HepG2 (cell line): Measurements from ENCODE around the gene HSF4. TPM values are rescaled to one million over a fixed set of nuclear protein-coding genes. Genes with fewer than 3 reads are reported as not detected.

Source experiments
- FOSL1 ChIP-seq: sonication (generic); formaldehyde crosslinking; IDR thresholded peaks from 2 replicates; pipeline ENCODE4 v1.9.0; 2021; ENCODE audit warnings: missing genetic modification reagents, borderline replicate concordance
- FOXA1 ChIP-seq, 2 experiments: fragments of 450-650 bp in 1 of 2; sonication (generic) in 1 of 2; formaldehyde crosslinking in 1 of 2; IDR thresholded peaks; 2 replicates each; pipeline versions ENCODE4 v1.4.0 to v1.6.1; 2016 to 2020; ENCODE audit warnings: missing genetic modification reagents in 1 of 2
- HNRNPLL ChIP-seq: fragments of 200-400 bp; formaldehyde crosslinking; IDR thresholded peaks from 2 replicates; pipeline ENCODE4 v1.6.1; 2017; ENCODE audit warnings: mild to moderate bottlenecking, low read depth, low read length; ENCODE audit not compliant: poor library complexity, severe bottlenecking
- MIXL1 ChIP-seq: IDR thresholded peaks from 2 replicates; pipeline ENCODE4 v1.6.1; 2016
- PLSCR1 ChIP-seq: sonication (generic); formaldehyde crosslinking; IDR thresholded peaks from 2 replicates; pipeline ENCODE4 v1.5.0; 2020; ENCODE audit warnings: missing genetic modification reagents, mild to moderate bottlenecking, borderline replicate concordance
- RARA ChIP-seq: IDR thresholded peaks from 2 replicates; pipeline ENCODE4 v1.6.1; 2016; ENCODE audit warnings: missing genetic modification reagents, missing compliant biosample characterization
- RFXAP ChIP-seq: sonication (generic); formaldehyde crosslinking; IDR thresholded peaks from 2 replicates; pipeline ENCODE4 v1.4.0; 2020; ENCODE audit warnings: missing genetic modification reagents, borderline replicate concordance
- TCF12 ChIP-seq, 2 experiments: fragments of 450-650 bp in 1 of 2; sonication (generic) in 1 of 2; formaldehyde crosslinking in 1 of 2; IDR thresholded peaks; 2 replicates each; pipeline versions ENCODE4 v1.6.1 to v1.8.0; 2017 to 2022; ENCODE audit warnings: antibody characterized with exemption in 1 of 2, mild to moderate bottlenecking in 1 of 2, missing genetic modification reagents in 1 of 2, moderate library complexity in 1 of 2
- TIGD3 ChIP-seq: sonication (generic); formaldehyde crosslinking; IDR thresholded peaks from 2 replicates; pipeline ENCODE4 v1.5.1; 2020; ENCODE audit warnings: mild to moderate bottlenecking, missing genetic modification reagents, borderline replicate concordance
- ZBTB38 ChIP-seq: sonication (generic); formaldehyde crosslinking; IDR thresholded peaks from 2 replicates; pipeline ENCODE4 v1.5.1; 2020; ENCODE audit warnings: mild to moderate bottlenecking, missing genetic modification reagents
- ZC3H13 ChIP-seq: sonication (generic); formaldehyde crosslinking; IDR thresholded peaks from 2 replicates; pipeline ENCODE4 v1.8.1; 2023; ENCODE audit warnings: mild to moderate bottlenecking, missing genetic modification reagents, moderate library complexity
- ZMYM3 ChIP-seq: sonication (generic); formaldehyde crosslinking; IDR thresholded peaks from 2 replicates; pipeline ENCODE4 v1.5.1; 2020; ENCODE audit warnings: mild to moderate bottlenecking, missing genetic modification reagents
- ZNF101 ChIP-seq: sonication (generic); formaldehyde crosslinking; IDR thresholded peaks from 2 replicates; pipeline ENCODE4 v1.4.0; 2020; ENCODE audit warnings: mild to moderate bottlenecking, low read depth, missing genetic modification reagents, borderline replicate concordance
- ZNF317 ChIP-seq: sonication (generic); formaldehyde crosslinking; IDR thresholded peaks from 2 replicates; pipeline ENCODE4 v1.5.0; 2020; ENCODE audit warnings: mild to moderate bottlenecking, missing genetic modification reagents
- ZNF501 ChIP-seq: sonication (generic); formaldehyde crosslinking; IDR thresholded peaks from 2 replicates; pipeline ENCODE4 v1.5.1; 2020; ENCODE audit warnings: mild to moderate bottlenecking, moderate library complexity, missing genetic modification reagents
- polyA plus RNA-seq, 8 experiments: library from polyadenylated mRNA; depleted of rRNA in 3 of 8; stranded (reverse) in 7 of 8; unstranded in 1 of 8; fragments of >200 nt; fragmentation: Illumina TruSeq in 4 of 8; extraction: Trizol in 4 of 8; gene quantifications; 2 replicates each; pipeline versions ENCODE4 v1.2.1 to v1.2.3, GENCODE V29; 2011 to 2016; ENCODE audit warnings: low read depth in 4 of 8, missing spikeins in 1 of 8, mixed read lengths in 1 of 8; ENCODE audit not compliant: insufficient read depth in 1 of 8
- total RNA-seq, 5 experiments: library from RNA; depleted of rRNA; stranded (reverse); fragments of >200 nt; fragmentation: Illumina TruSeq; extraction: Trizol; gene quantifications; 2 replicates each; pipeline ENCODE4 v1.2.3, GENCODE V29; 2016; ENCODE audit warnings: low read depth in 1 of 5
- TF ChIP-seq, protein P1 (sequence below): sonication (generic); formaldehyde crosslinking; conservative IDR thresholded peaks from 2 replicates; pipeline ENCODE4 v1.4.0; 2020; ENCODE audit warnings: missing genetic modification reagents
- TF ChIP-seq, protein P2 (sequence below): sonication (generic); formaldehyde crosslinking; IDR thresholded peaks from 2 replicates; pipeline ENCODE4 v1.4.0; 2020; ENCODE audit warnings: missing genetic modification reagents
- TF ChIP-seq, protein P3 (sequence below): sonication (generic); formaldehyde crosslinking; IDR thresholded peaks from 2 replicates; pipeline ENCODE4 v1.4.0; 2020; ENCODE audit warnings: missing genetic modification reagents, mild to moderate bottlenecking, borderline replicate concordance
- TF ChIP-seq, protein P4 (sequence below), 2 experiments: fragments of 450-650 bp in 1 of 2; sonication (generic) in 1 of 2; formaldehyde crosslinking; IDR thresholded peaks; 2 replicates each; pipeline versions ENCODE4 v1.5.0 to v1.8.0; 2020 to 2022; ENCODE audit warnings: mild to moderate bottlenecking in 1 of 2, missing genetic modification reagents in 1 of 2

HSF4 gene
- total and polyA plus RNA-seq, 2 of the 13 experiments (the other 11 are each of a cell fraction or from before 2014, with no cell fraction given): 3.5 to 16.9 TPM

DNA sequence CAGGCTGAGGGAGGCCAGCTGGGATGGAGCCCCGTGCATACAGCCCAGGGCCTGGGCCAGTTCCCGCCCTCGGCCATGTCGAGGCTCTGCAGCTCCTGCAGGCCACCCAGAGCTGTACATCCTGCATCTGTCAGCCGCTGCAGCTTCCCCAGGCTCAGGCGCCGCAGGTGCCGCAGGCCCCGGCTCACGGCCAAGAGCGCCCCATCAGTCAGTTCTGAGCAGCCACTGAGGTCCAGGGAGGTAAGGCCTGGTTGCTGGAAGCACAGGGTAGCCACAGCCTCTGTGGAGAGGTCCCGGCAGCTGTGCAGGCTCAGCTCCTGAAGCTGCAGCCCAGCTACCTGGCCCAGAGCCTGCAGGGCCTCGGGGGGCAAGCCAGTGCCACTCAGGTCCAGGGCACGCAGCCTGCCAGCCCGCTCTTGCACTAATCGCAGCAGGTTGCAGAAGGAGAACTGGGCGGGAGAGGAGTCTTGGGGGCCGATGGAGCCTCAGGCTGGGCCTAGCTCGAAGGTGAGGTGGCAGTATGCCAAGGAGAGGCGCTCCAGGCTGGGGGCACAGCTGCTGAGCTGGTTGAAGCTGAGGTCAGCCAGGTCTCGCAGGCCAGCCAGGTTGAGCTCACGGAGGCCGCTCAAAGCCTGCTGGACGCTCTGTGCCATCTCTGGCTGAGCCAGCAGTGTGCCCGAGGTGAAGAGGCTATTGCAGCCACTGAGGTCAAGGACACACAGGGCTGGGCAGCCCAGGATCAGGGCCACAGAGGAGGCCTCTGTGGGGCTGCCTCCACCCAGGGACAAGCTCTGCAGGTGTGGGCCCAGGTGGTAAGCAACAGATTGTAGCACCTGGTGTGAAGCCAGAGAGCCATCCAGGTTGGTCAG, 45.8 kb downstream of the HSF4 start (continued):
- TF ChIP-seq TIGD3: no peak
- no peak for TF ChIP-seq FOXA1 (IDR thresholded peaks at IDR 0.05)
- no peak for TF ChIP-seq FOXA1 (CRISPR knock-in tag; IDR thresholded peaks at IDR 0.05)
- no peak for TF ChIP-seq MIXL1 (CRISPR knock-in tag)
- TF ChIP-seq ZNF101 (CRISPR knock-in tag): no peak
- TF ChIP-seq ZNF317 (CRISPR knock-in tag): no peak
- TF ChIP-seq RARA: peak; percentile 70
- TF ChIP-seq FOSL1: no peak
- 0 out of 2 replicates have a peak, but pooled peaks have one; percentile 36 for TF ChIP-seq ZC3H13 (CRISPR knock-in tag)
- TF ChIP-seq ZMYM3: 0 out of 2 replicates have a peak, but pooled peaks have one; percentile 38
- TF ChIP-seq TCF12 (IDR thresholded peaks at IDR 0.05): no peak
- TF ChIP-seq TCF12 (CRISPR knock-in tag; IDR thresholded peaks at IDR 0.05): no peak
- TF ChIP-seq, protein P1, sequence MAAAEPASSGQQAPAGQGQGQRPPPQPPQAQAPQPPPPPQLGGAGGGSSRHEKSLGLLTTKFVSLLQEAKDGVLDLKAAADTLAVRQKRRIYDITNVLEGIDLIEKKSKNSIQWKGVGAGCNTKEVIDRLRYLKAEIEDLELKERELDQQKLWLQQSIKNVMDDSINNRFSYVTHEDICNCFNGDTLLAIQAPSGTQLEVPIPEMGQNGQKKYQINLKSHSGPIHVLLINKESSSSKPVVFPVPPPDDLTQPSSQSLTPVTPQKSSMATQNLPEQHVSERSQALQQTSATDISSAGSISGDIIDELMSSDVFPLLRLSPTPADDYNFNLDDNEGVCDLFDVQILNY: no peak
- TF ChIP-seq PLSCR1 (CRISPR knock-in tag): no peak
- TF ChIP-seq HNRNPLL: peak; percentile 45
- TF ChIP-seq, protein P2, sequence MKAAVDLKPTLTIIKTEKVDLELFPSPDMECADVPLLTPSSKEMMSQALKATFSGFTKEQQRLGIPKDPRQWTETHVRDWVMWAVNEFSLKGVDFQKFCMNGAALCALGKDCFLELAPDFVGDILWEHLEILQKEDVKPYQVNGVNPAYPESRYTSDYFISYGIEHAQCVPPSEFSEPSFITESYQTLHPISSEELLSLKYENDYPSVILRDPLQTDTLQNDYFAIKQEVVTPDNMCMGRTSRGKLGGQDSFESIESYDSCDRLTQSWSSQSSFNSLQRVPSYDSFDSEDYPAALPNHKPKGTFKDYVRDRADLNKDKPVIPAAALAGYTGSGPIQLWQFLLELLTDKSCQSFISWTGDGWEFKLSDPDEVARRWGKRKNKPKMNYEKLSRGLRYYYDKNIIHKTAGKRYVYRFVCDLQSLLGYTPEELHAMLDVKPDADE: no peak
- peak; percentile 36 for TF ChIP-seq ZBTB38 (CRISPR knock-in tag)
- TF ChIP-seq ZNF501: no peak
- TF ChIP-seq, protein P3, sequence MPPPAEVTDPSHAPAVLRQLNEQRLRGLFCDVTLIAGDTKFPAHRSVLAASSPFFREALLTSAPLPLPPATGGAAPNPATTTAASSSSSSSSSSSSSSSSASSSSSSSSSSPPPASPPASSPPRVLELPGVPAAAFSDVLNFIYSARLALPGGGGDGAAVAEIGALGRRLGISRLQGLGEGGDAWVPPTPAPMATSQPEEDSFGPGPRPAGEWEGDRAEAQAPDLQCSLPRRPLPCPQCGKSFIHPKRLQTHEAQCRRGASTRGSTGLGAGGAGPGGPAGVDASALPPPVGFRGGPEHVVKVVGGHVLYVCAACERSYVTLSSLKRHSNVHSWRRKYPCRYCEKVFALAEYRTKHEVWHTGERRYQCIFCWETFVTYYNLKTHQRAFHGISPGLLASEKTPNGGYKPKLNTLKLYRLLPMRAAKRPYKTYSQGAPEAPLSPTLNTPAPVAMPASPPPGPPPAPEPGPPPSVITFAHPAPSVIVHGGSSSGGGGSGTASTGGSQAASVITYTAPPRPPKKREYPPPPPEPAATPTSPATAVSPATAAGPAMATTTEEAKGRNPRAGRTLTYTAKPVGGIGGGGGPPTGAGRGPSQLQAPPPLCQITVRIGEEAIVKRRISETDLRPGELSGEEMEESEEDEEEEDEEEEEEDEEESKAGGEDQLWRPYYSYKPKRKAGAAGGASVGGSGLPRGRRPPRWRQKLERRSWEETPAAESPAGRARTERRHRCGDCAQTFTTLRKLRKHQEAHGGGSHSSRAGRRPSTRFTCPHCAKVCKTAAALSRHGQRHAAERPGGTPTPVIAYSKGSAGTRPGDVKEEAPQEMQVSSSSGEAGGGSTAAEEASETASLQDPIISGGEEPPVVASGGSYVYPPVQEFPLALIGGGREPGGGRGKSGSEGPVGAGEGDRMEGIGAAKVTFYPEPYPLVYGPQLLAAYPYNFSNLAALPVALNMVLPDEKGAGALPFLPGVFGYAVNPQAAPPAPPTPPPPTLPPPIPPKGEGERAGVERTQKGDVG (CRISPR knock-in tag): peak; percentile 39; the same call in 1 of the 2 replicates
- peak; percentile 42; the same call in 1 of the 2 replicates for TF ChIP-seq RFXAP
- TF ChIP-seq, protein P4, sequence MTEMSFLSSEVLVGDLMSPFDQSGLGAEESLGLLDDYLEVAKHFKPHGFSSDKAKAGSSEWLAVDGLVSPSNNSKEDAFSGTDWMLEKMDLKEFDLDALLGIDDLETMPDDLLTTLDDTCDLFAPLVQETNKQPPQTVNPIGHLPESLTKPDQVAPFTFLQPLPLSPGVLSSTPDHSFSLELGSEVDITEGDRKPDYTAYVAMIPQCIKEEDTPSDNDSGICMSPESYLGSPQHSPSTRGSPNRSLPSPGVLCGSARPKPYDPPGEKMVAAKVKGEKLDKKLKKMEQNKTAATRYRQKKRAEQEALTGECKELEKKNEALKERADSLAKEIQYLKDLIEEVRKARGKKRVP (CRISPR knock-in tag; IDR thresholded peaks at IDR 0.05): no peak
